ENCODE results near the gene HNRNPH3.

DNA sequence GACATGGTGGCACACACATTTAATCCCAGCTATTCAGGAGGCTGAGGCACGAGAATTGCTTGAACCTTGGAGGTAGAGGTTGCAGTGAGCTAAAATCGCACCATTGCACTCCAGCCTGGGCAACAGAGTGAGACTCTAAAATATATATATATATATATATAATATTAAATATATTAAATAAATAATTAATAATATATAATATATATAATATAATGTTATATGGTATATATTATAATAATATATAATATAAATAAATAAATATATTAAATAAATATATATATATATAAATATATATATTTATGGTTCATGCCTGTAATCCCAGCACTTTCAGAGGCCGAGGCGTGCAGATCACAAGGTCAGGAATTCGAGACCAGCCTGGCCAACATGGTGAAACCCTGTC is 34.7 kb downstream of the HNRNPH3 start:
- TF ChIP-seq, protein P1, sequence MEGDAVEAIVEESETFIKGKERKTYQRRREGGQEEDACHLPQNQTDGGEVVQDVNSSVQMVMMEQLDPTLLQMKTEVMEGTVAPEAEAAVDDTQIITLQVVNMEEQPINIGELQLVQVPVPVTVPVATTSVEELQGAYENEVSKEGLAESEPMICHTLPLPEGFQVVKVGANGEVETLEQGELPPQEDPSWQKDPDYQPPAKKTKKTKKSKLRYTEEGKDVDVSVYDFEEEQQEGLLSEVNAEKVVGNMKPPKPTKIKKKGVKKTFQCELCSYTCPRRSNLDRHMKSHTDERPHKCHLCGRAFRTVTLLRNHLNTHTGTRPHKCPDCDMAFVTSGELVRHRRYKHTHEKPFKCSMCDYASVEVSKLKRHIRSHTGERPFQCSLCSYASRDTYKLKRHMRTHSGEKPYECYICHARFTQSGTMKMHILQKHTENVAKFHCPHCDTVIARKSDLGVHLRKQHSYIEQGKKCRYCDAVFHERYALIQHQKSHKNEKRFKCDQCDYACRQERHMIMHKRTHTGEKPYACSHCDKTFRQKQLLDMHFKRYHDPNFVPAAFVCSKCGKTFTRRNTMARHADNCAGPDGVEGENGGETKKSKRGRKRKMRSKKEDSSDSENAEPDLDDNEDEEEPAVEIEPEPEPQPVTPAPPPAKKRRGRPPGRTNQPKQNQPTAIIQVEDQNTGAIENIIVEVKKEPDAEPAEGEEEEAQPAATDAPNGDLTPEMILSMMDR (IDR thresholded peaks at IDR 0.05; ENCODE audit: insufficient read depth, low read depth, low read length), result no peak
- TF ChIP-seq EZH2 (IDR thresholded peaks at IDR 0.05; ENCODE audit: insufficient read depth, low read length), result no peak

All from astrocyte (in vitro differentiated cells and primary cell).